Dermis blood vessel endothelial cell (primary cell): ENCODE results near the gene AXL. TPM values are rescaled to one million over a fixed set of nuclear protein-coding genes. Genes with fewer than 3 reads are reported as not detected.
A peak's percentile ranks its signal among the peaks of the same experiment; 100 is the strongest.
"Not testable (repeated sequence)": the region's sequence is repeated elsewhere in the genome, so short reads cannot be mapped to it uniquely, and the experiment has no call there.

Experiments
- DNase-seq: peaks from one replicate; pipeline ENCODE4 v3.0.0; 2010
- total RNA-seq: library from RNA; depleted of rRNA; stranded (reverse); fragments of >200 nt; gene quantifications from 2 replicates; pipeline ENCODE4 v1.2.3, GENCODE V29; 2014

The AXL gene
- total RNA-seq, 1 donor from 2014 or later: 11.2 TPM

- no peak for DNase-seq
Observed at GRCh38 chr19:41206926-41207750, 11.9 kb upstream of the AXL start.

- no peak for DNase-seq
Observed at GRCh38 chr19:41214161-41214560, 4.9 kb upstream of the AXL start.

- no peak for DNase-seq
Observed at GRCh38 chr19:41217741-41218140, 1.3 kb upstream of the AXL start.

- no peak for DNase-seq
Observed at GRCh38 chr19:41218249-41218614, 791 bp upstream of the AXL start.

GRCh38 chr19:41219924-41220567 lies 1.0 kb downstream of the AXL start:
- DNase-seq: peak; percentile 37

- DNase-seq: no peak
Observed at GRCh38 chr19:41220811-41221210, 1.8 kb downstream of the AXL start.

- no peak for DNase-seq
Observed at GRCh38 chr19:41221514-41222205, 2.6 kb downstream of the AXL start.

- no peak for DNase-seq
Observed at GRCh38 chr19:41222240-41222639, 3.2 kb downstream of the AXL start.

GRCh38 chr19:41223431-41224234 lies 4.6 kb downstream of the AXL start:
- DNase-seq: peak; percentile 76

- DNase-seq: no peak
Observed at GRCh38 chr19:41224632-41225031, 5.6 kb downstream of the AXL start.

GRCh38 chr19:41225238-41226052 lies 6.4 kb downstream of the AXL start:
- peak; percentile 90 for DNase-seq

GRCh38 chr19:41226053-41226873 lies 7.2 kb downstream of the AXL start:
- DNase-seq: peak; percentile 67

GRCh38 chr19:41226874-41227390 lies 7.9 kb downstream of the AXL start:
- no peak for DNase-seq

GRCh38 chr19:41228486-41228885 lies 9.5 kb downstream of the AXL start:
- no peak for DNase-seq

GRCh38 chr19:41229338-41229737 lies 10.3 kb downstream of the AXL start:
- not testable (repeated sequence) for DNase-seq

- no peak for DNase-seq
Observed at GRCh38 chr19:41230067-41230857, 11.2 kb downstream of the AXL start.

GRCh38 chr19:41232686-41233085 lies 13.7 kb downstream of the AXL start:
- no peak for DNase-seq

GRCh38 chr19:41233748-41234240 lies 14.8 kb downstream of the AXL start:
- DNase-seq: no peak

- DNase-seq: no peak
Observed at GRCh38 chr19:41234512-41235168, 15.6 kb downstream of the AXL start.
